ENCODE data around the gene CCL2.

The CCL2 gene

GRCh38 chr17:34275881-34276280 is 20.8 kb downstream of the CCL2 start:
- no peak for DNase-seq

DNA sequence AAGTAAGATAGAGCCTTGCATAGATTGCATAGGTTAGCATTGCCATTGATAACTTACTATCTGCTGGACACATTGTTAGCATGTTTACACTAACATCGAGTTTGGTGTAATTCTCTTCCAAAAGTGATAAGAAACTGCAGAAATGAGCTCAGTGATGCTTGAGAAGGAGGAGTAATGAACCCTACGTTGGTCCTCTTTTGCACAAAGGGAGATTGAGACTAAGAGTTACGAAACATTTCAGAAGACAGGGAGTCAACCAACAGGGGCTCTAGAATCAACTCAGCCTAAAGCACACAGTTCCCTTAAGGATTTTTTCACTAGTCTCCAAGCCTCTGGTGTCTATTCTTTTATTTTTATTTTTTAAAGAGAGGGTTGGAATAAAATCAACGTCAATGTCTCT is 21.7 kb downstream of the CCL2 start:
- DNase-seq: no peak

GRCh38 chr17:34283571-34283970 is 28.5 kb downstream of the CCL2 start:
- no peak for DNase-seq

DNA sequence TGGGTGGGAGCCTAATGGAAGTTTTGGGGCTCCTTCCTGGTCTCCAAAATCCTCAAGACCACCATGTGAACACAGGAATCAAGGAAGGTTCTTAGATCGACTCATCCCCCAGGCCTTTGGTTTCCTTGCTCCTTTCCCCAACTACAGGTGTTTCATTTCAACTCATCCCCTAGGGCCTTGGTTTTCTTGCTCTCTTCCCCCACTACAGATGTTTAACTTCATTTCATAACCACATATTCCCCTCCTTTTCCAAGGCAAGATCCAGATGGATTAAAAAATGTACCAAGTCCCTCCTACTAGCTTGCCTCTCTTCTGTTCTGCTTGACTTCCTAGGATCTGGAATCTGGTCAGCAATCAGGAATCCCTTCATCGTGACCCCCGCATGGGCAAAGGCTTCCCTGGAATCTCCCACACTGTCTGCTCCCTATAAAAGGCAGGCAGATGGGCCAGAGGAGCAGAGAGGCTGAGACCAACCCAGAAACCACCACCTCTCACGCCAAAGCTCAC is 30.3 kb downstream of the CCL2 start, which contains the start of gene CCL11:
Gene CCL11, plus strand, starts transcription at position 457 of the 507 bp plus-strand sequence. CDS start 67 bp downstream, outside the sequence.
- DNase-seq: no peak

DNA sequence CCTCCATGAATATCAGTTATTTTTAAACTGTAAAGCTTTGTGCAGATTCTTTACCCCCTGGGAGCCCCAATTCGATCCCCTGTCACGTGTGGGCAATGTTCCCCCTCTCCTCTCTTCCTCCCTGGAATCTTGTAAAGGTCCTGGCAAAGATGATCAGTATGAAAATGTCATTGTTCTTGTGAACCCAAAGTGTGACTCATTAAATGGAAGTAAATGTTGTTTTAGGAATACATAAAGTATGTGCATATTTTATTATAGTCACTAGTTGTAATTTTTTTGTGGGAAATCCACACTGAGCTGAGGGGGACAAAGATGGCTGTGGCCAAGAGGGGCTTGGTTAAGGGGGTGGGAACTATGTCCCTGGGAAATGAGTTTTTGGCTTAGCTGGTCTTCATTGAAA is 32.8 kb downstream of the CCL2 start:
- DNase-seq: no peak

- no peak for DNase-seq
Measured at GRCh38 chr17:34290586-34290985, 35.5 kb downstream of the CCL2 start.

- no peak for DNase-seq
Measured at GRCh38 chr17:34291721-34292348, 36.8 kb downstream of the CCL2 start.

DNA sequence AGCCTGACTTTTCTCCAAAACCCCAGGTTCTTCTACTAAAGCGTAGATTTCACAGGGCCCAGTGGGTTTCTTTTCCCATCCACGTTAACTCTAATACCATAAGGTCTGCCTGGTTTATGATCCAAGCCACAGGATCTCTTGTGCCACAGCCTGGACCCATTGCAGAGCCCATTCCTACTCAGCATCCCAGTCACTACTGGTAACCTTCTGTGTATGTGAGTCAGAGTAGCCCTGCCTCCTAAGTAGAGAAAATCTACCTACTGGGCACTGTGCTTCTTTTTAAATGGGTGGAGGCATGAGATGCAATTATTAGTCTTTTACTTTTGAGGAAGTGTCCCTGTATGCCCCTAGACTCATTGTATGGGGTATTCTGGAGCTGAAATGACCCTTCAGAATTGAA is 43.9 kb downstream of the CCL2 start:
- DNase-seq: no peak

GRCh38 chr17:34299956-34300577 is 45.0 kb downstream of the CCL2 start:
- no peak for DNase-seq

DNA sequence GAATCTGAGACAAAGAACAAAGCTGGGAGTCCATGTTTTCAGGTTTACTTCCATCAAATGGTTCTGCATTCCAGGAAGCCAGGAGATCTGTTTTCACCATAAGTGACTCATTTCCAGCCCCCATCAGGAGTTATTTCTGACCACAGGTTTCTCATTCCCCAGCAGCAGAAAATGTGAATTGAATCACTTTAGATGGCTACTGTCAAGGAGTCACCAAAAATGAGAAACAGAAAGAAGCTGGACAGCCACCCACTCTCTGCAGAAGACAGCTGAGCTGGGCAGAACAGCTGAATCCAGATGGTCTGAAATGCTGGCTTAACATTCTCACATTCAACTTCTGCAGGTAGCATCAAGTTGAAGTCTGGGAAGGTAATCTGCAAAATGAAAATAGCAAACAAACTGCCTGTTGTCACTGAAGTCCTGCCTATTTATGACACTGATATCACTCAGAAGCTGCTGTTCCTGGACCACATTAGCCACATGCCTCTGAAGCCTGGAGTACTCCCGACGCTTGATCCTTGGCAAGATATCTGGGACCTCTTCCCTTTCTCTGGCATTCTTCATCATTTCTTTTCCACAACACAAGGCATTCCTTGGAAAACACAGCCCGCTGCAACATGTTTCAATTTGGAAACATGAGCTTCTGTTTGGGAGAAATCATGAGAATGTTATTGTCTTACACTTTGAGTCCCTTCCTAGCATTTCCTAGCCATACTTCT is 45.7 kb downstream of the CCL2 start:
- no peak for DNase-seq

DNA sequence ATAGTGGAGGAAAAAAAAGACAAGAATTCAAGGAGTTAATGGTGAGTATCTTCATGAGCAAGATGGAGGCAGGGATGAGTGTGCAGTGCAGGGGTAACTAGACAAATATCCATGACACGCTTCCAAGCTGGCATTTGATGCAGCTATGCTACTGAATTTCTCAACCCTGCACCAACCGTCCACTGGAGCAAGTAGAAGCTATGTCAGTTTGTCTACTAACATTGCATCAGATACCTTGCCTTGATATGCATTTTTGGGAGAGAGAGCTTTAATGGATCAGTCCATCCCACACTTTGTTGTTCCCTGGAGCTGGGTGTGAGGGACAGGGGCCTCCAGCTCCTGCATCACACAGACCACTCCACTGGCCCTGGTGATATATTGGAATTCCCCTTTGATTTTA is 46.9 kb downstream of the CCL2 start:
- no peak for DNase-seq

DNA sequence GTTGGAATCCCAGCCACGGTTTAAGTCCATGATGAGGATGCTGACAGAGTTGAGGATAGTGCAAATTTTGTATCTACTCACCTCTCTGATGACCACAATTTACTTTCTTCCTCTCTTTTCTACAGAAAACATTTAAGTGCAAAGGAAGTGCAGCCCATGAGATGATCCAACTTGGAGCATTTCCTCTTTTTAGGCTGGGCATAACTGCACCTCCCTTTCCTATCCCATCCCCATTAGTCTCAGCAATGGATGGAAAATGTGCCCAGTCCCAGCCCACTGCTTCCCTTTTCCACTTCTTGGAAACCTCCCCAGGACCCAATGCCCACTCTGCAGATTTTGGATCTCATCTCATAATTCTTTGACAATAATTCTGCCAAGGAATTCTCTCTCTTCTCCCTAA is 47.6 kb downstream of the CCL2 start:
- no peak for DNase-seq

GRCh38 chr17:34303606-34304005 is 48.5 kb downstream of the CCL2 start:
- DNase-seq: no peak

DNA sequence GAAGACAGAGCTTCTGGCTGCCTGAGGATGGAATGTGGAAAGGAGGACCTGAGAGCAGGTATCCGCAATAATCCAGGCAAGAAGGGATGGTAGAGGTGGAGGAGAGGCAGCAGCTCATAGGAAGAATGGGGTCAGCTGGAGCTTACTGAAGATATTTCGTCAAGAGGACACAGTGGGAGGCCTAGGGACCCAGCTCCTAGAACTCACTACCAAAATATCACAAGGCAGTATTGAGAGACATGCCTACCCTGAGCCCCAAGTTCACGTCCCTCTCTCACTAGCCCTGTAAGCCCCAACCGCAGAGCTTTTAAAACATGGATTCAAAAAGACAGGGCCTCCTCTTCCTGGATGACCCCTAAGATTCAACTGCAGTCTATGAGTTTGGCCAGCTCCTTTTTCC is 50.0 kb downstream of the CCL2 start:
- DNase-seq: no peak

DNA sequence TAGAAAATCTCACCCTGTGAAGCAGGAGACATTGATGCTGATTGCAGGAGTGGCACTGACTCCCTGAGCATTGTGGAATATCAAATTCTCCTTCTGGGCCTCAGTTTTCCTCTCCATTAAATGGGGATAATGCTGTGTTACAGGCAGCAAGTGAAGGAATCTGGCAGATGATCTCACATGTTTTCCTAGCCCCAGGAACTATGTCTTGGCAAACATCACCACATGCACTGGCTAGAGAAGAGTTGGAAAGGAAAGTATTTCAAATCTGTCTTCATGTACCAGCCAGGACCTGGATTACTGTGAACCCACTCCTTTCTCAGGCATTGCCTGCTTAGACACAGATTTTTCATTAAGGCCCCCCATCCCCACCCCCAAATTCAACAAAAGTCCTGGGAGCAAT is 50.5 kb downstream of the CCL2 start:
- no peak for DNase-seq

DNA sequence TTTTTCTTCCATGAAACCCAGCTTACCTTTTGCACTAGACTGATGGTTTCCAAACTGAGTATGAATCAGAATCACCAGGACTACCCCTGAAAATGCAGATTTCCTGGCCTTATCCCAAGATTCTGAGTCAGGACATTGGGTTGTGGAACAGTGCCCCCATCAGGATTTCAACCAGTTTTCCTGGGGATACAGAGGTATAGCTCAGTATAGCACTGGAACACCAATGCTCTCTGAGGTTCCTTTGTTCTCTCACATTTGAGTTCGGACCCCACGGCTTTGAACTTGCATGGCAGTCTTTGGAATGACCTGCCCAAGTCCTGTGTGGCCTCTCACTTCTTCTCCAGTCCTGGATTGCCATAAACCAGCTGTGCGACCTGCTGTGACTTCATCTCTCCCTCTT is 51.4 kb downstream of the CCL2 start:
- DNase-seq: no peak
